ENCODE results near the gene TRMT2A.

The TRMT2A gene

GRCh38 chr22:20092477-20092854, 24.6 kb downstream of the TRMT2A start:
- H3K9ac ChIP-seq (ENCODE audit: low read depth in 1 of 2, low read length in 2 of 2): no peak overlapping the region
- no peaks in the 10 kb centered on the region for H3K27me3 ChIP-seq (ENCODE audit: control insufficient read depth in 2 of 2, insufficient read depth in 2 of 2, low read length in 2 of 2)
- H3K27ac ChIP-seq (ENCODE audit: low read depth in 2 of 2, low read length in 2 of 2): no peak overlapping the region
- peaks cover 89 to 95% of the 10 kb centered on the region in 2 donors for H3K36me3 ChIP-seq (ENCODE audit: control insufficient read depth in 2 of 2, insufficient read depth in 2 of 2, low read length in 2 of 2)
- no peaks in the 10 kb centered on the region for H3K4me1 ChIP-seq (ENCODE audit: control insufficient read depth in 2 of 2, insufficient read depth in 2 of 2, low read length in 2 of 2)
- H3K4me3 ChIP-seq (ENCODE audit: low read length in 2 of 2): no peak overlapping the region
- no peaks in the 10 kb centered on the region for H3K9me3 ChIP-seq (ENCODE audit: control insufficient read depth in 2 of 2, low read length in 2 of 2)

GRCh38 chr22:20091690-20092476, 25.1 kb downstream of the TRMT2A start:
- no peak overlapping the region for H3K4me3 ChIP-seq (ENCODE audit: low read length in 2 of 2)
- H3K9me3 ChIP-seq (ENCODE audit: control insufficient read depth in 2 of 2, low read length in 2 of 2): no peaks in the 10 kb centered on the region
- H3K4me1 ChIP-seq (ENCODE audit: control insufficient read depth in 2 of 2, insufficient read depth in 2 of 2, low read length in 2 of 2): no peaks in the 10 kb centered on the region
- no peak overlapping the region for H3K9ac ChIP-seq (ENCODE audit: low read depth in 1 of 2, low read length in 2 of 2)
- no peak overlapping the region for H3K27ac ChIP-seq (ENCODE audit: low read depth in 2 of 2, low read length in 2 of 2)
- H3K27me3 ChIP-seq (ENCODE audit: control insufficient read depth in 2 of 2, insufficient read depth in 2 of 2, low read length in 2 of 2): no peaks in the 10 kb centered on the region
- H3K36me3 ChIP-seq (ENCODE audit: control insufficient read depth in 2 of 2, insufficient read depth in 2 of 2, low read length in 2 of 2): peaks cover 89 to 96% of the 10 kb centered on the region in 2 donors

GRCh38 chr22:20090730-20091240, 26.2 kb downstream of the TRMT2A start:
- H3K27me3 ChIP-seq (ENCODE audit: control insufficient read depth in 2 of 2, insufficient read depth in 2 of 2, low read length in 2 of 2): no peaks in the 10 kb centered on the region
- no peak overlapping the region for H3K9ac ChIP-seq (ENCODE audit: low read depth in 1 of 2, low read length in 2 of 2)
- H3K36me3 ChIP-seq (ENCODE audit: control insufficient read depth in 2 of 2, insufficient read depth in 2 of 2, low read length in 2 of 2): peaks cover 90 to 97% of the 10 kb centered on the region in 2 donors
- no peak overlapping the region for H3K4me3 ChIP-seq (ENCODE audit: low read length in 2 of 2)
- no peaks in the 10 kb centered on the region for H3K9me3 ChIP-seq (ENCODE audit: control insufficient read depth in 2 of 2, low read length in 2 of 2)
- H3K27ac ChIP-seq (ENCODE audit: low read depth in 2 of 2, low read length in 2 of 2): no peak overlapping the region
- H3K4me1 ChIP-seq (ENCODE audit: control insufficient read depth in 2 of 2, insufficient read depth in 2 of 2, low read length in 2 of 2): no peaks in the 10 kb centered on the region

DNA sequence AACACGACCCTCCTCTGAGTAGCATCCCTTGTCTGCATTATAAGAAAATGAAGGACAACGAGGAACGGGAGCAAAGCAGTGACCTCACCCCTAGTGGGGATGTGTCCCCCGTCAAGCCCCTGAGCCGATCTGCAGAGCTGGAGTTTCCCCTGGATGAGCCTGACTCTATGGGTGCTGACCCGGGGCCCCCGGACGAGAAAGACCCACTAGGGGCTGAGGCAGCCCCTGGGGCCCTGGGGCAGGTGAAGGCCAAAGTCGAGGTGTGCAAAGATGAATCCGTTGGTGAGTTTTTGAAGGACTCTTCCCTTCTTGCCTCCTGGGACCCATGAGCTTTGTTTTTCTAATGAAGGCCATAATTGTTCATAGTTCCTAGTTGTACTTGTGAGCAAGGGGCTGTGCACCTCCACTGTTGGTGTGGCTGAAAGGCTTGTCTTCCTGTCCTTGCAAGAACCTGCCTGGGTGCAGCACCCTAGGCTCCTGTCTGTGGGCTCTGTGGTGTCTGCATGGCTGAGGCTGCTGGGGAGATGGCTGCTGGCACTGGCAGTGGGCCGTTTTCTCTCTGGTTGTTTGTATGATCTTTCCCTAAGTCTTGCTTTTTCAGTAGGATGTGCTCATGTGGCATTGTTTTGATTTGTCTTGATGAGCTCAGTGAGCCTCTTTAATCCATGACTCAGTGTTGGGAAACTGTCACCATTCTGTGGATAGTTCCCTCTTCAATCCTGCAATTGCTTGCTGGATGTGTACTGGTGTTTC, 26.9 kb downstream of the TRMT2A start:
- Histone ChIP-seq H3K27ac (ENCODE audit: low read depth in 2 of 2, low read length in 2 of 2) (no peak overlapping the region), H3K4me3 (ENCODE audit: low read length in 2 of 2) (no peak overlapping the region), H3K36me3 (ENCODE audit: control insufficient read depth in 2 of 2, insufficient read depth in 2 of 2, low read length in 2 of 2) (peaks cover 86 to 95% of the 10 kb centered on the region in 2 donors)

DNA sequence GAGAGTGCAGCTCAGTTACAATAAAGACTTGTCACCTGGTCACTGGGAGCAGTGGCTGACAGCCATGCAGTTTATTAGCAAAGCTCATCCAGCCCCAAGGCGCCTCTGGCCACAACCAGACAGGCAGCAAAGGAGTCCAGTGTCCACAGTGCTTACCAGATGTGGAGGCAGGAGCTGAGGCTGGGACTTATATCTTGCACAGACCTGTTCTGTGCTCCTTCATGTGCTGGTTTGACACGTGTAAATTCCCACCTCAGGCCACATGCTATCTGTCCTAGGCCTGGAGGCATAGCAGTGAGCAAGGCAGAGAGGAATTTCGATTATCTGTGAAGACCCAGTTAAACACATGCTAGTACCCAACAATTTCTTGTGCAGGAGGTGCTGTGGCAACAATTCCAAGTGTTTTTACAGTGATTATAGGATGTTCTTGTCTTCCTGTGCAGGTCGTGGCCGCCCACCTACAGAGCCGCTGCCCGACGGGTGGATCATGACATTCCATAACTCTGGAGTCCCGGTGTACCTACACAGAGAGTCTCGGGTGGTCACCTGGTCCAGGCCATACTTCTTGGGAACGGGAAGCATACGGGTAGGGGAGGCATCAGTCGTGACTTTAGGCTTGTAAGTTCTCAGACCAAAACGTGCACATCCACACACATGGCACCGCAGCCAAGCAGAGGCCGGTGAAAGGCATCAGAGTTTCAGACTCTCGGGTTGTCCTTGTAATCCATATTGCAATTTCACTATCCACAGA, 27.6 kb downstream of the TRMT2A start:
- Histone ChIP-seq H3K36me3 (ENCODE audit: control insufficient read depth in 2 of 2, insufficient read depth in 2 of 2, low read length in 2 of 2) (peaks cover 81 to 88% of the 10 kb centered on the region in 2 donors), H3K9me3 (ENCODE audit: control insufficient read depth in 2 of 2, low read length in 2 of 2) (no peaks in the 10 kb centered on the region), H3K9ac (ENCODE audit: low read depth in 1 of 2, low read length in 2 of 2) (no peak overlapping the region), H3K4me3 (ENCODE audit: low read length in 2 of 2) (no peak overlapping the region), H3K27ac (ENCODE audit: low read depth in 2 of 2, low read length in 2 of 2) (no peak overlapping the region), H3K27me3 (ENCODE audit: control insufficient read depth in 2 of 2, insufficient read depth in 2 of 2, low read length in 2 of 2) (no peaks in the 10 kb centered on the region), H3K4me1 (ENCODE audit: control insufficient read depth in 2 of 2, insufficient read depth in 2 of 2, low read length in 2 of 2) (peaks cover 0 to 3% of the 10 kb centered on the region in 2 donors)

More for the DNA sequence above, 26.9 kb downstream of the TRMT2A start:
- H3K9me3 ChIP-seq (ENCODE audit: control insufficient read depth in 2 of 2, low read length in 2 of 2): no peaks in the 10 kb centered on the region
- no peaks in the 10 kb centered on the region for H3K27me3 ChIP-seq (ENCODE audit: control insufficient read depth in 2 of 2, insufficient read depth in 2 of 2, low read length in 2 of 2)
- H3K9ac ChIP-seq (ENCODE audit: low read depth in 1 of 2, low read length in 2 of 2): no peak overlapping the region
- no peaks in the 10 kb centered on the region for H3K4me1 ChIP-seq (ENCODE audit: control insufficient read depth in 2 of 2, insufficient read depth in 2 of 2, low read length in 2 of 2)

- Histone ChIP-seq H3K4me3 (ENCODE audit: low read length in 2 of 2) (no peak overlapping the region), H3K9ac (ENCODE audit: low read depth in 1 of 2, low read length in 2 of 2) (no peak overlapping the region), H3K27ac (ENCODE audit: low read depth in 2 of 2, low read length in 2 of 2) (no peak overlapping the region), H3K27me3 (ENCODE audit: control insufficient read depth in 2 of 2, insufficient read depth in 2 of 2, low read length in 2 of 2) (no peaks in the 10 kb centered on the region), H3K36me3 (ENCODE audit: control insufficient read depth in 2 of 2, insufficient read depth in 2 of 2, low read length in 2 of 2) (peaks cover 69 to 76% of the 10 kb centered on the region in 2 donors), H3K9me3 (ENCODE audit: control insufficient read depth in 2 of 2, low read length in 2 of 2) (no peaks in the 10 kb centered on the region), H3K4me1 (ENCODE audit: control insufficient read depth in 2 of 2, insufficient read depth in 2 of 2, low read length in 2 of 2) (peaks cover 0 to 7% of the 10 kb centered on the region in 2 donors)
Measured at GRCh38 chr22:20088263-20088648, 28.8 kb downstream of the TRMT2A start.

- Histone ChIP-seq H3K4me1 (ENCODE audit: control insufficient read depth in 2 of 2, insufficient read depth in 2 of 2, low read length in 2 of 2) (peaks cover 0 to 14% of the 10 kb centered on the region in 2 donors), H3K9me3 (ENCODE audit: control insufficient read depth in 2 of 2, low read length in 2 of 2) (no peaks in the 10 kb centered on the region), H3K27me3 (ENCODE audit: control insufficient read depth in 2 of 2, insufficient read depth in 2 of 2, low read length in 2 of 2) (no peaks in the 10 kb centered on the region), H3K9ac (ENCODE audit: low read depth in 1 of 2, low read length in 2 of 2) (no peak overlapping the region), H3K27ac (ENCODE audit: low read depth in 2 of 2, low read length in 2 of 2) (no peak overlapping the region), H3K4me3 (ENCODE audit: low read length in 2 of 2) (no peak overlapping the region), H3K36me3 (ENCODE audit: control insufficient read depth in 2 of 2, insufficient read depth in 2 of 2, low read length in 2 of 2) (peaks cover 67 to 72% of the 10 kb centered on the region in 2 donors)
Measured at GRCh38 chr22:20087319-20088262, 29.4 kb downstream of the TRMT2A start.

DNA sequence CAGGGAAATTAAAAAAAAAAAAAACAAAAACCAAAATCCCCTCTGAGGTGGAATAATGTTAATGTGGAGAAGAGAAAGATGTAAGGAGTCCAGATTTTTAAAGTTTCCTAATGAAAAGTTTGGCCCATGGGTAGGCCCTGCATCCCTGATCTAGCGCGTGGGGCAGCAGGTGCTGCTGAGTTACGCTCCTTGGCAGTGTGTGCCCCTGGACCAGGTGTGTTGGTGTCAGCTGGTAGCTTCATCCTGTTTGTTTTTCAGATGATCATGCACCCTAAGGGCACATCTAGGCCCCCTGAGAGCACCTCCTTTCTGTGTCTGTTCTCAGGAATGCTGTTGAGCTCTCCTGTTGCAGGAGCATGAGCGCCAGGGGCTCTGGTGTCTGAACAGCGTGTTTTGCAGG, 30.3 kb downstream of the TRMT2A start:
- Histone ChIP-seq H3K4me3 (ENCODE audit: low read length in 2 of 2) (no peak overlapping the region), H3K4me1 (ENCODE audit: control insufficient read depth in 2 of 2, insufficient read depth in 2 of 2, low read length in 2 of 2) (peaks cover 0 to 17% of the 10 kb centered on the region in 2 donors), H3K9me3 (ENCODE audit: control insufficient read depth in 2 of 2, low read length in 2 of 2) (no peaks in the 10 kb centered on the region), H3K27ac (ENCODE audit: low read depth in 2 of 2, low read length in 2 of 2) (no peak overlapping the region), H3K27me3 (ENCODE audit: control insufficient read depth in 2 of 2, insufficient read depth in 2 of 2, low read length in 2 of 2) (no peaks in the 10 kb centered on the region), H3K9ac (ENCODE audit: low read depth in 1 of 2, low read length in 2 of 2) (no peak overlapping the region), H3K36me3 (ENCODE audit: control insufficient read depth in 2 of 2, insufficient read depth in 2 of 2, low read length in 2 of 2) (peaks cover 59 to 64% of the 10 kb centered on the region in 2 donors)

- H3K9ac ChIP-seq (ENCODE audit: low read depth in 1 of 2, low read length in 2 of 2): no peak overlapping the region
- H3K9me3 ChIP-seq (ENCODE audit: control insufficient read depth in 2 of 2, low read length in 2 of 2): no peaks in the 10 kb centered on the region
- H3K27ac ChIP-seq (ENCODE audit: low read depth in 2 of 2, low read length in 2 of 2): no peak overlapping the region
- H3K27me3 ChIP-seq (ENCODE audit: control insufficient read depth in 2 of 2, insufficient read depth in 2 of 2, low read length in 2 of 2): no peaks in the 10 kb centered on the region
- peaks cover 3 to 23% of the 10 kb centered on the region in 2 donors for H3K4me1 ChIP-seq (ENCODE audit: control insufficient read depth in 2 of 2, insufficient read depth in 2 of 2, low read length in 2 of 2)
- no peak overlapping the region for H3K4me3 ChIP-seq (ENCODE audit: low read length in 2 of 2)
- H3K36me3 ChIP-seq (ENCODE audit: control insufficient read depth in 2 of 2, insufficient read depth in 2 of 2, low read length in 2 of 2): peaks cover 52 to 58% of the 10 kb centered on the region in 2 donors
Measured at GRCh38 chr22:20086101-20086599, 30.9 kb downstream of the TRMT2A start.

All from mucosa of rectum (tissue), 2 donors.